B cell (primary cell): Measurements from ENCODE around the gene CRK.

ENCODE experiments used
- EZH2 ChIP-seq: IDR thresholded peaks from 2 replicates; pipeline ENCODE4 v1.6.1; 2012; ENCODE audit warnings: borderline replicate concordance, low read depth, mild to moderate bottlenecking, moderate library complexity, low read length; ENCODE audit not compliant: insufficient read depth, poor library complexity, severe bottlenecking
- TF ChIP-seq, protein P1 (sequence below): fragments of 200-600 bp; IDR thresholded peaks from one replicate; pipeline ENCODE4 v1.8.0; 2022; ENCODE audit warnings: antibody characterized with exemption, mild to moderate bottlenecking

DNA sequence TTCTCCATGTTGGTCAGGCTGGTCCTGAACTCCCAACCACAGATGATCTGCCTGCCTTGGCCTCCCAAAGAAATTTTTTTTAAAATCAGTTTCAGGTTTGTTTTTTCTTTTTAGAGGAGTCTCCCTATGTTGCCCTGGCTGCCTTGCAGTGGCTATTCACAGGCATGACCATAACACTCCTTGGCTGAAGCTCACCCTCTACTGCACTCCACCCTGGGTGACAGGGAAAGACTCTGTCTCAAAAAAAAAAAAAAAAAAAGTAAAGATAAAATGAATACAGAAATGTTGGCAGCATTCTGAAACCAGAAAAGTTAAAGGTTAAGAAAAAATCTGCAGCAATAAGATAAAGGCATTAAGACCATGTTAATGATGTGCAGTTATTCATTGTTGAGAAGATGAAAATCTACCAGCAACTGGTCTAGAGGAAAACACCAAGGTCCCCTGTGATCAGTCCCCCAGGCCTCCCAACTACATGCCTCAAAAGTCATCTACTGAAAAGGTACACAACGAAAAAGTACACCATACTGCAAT lies 71.1 kb downstream of the CRK start:
- TF ChIP-seq, protein P1, sequence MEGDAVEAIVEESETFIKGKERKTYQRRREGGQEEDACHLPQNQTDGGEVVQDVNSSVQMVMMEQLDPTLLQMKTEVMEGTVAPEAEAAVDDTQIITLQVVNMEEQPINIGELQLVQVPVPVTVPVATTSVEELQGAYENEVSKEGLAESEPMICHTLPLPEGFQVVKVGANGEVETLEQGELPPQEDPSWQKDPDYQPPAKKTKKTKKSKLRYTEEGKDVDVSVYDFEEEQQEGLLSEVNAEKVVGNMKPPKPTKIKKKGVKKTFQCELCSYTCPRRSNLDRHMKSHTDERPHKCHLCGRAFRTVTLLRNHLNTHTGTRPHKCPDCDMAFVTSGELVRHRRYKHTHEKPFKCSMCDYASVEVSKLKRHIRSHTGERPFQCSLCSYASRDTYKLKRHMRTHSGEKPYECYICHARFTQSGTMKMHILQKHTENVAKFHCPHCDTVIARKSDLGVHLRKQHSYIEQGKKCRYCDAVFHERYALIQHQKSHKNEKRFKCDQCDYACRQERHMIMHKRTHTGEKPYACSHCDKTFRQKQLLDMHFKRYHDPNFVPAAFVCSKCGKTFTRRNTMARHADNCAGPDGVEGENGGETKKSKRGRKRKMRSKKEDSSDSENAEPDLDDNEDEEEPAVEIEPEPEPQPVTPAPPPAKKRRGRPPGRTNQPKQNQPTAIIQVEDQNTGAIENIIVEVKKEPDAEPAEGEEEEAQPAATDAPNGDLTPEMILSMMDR = no peak
- TF ChIP-seq EZH2 = no peak
